ENCODE results near the gene FARSB.

- TF ChIP-seq CTCF (conservative IDR thresholded peaks at IDR 0.05) (no peak), EZH2 (IDR thresholded peaks at IDR 0.05; ENCODE audit: low read depth) (no peak)
Observed at GRCh38 chr2:222656526-222657446, 894 bp upstream of the FARSB start.
